GM19468 (cell line): ENCODE results near the gene SULT6B1.

Experiments used
- ATAC-seq: cut with Tn5 transposase; IDR thresholded peaks from one replicate; pipeline ENCODE4 v1.9.1; 2021; ENCODE audit warnings: mild to moderate bottlenecking, moderate library complexity, moderate number of reproducible peaks; ENCODE audit not compliant: unreplicated experiment; ENCODE audit errors: extremely low read depth

The SULT6B1 gene

DNA sequence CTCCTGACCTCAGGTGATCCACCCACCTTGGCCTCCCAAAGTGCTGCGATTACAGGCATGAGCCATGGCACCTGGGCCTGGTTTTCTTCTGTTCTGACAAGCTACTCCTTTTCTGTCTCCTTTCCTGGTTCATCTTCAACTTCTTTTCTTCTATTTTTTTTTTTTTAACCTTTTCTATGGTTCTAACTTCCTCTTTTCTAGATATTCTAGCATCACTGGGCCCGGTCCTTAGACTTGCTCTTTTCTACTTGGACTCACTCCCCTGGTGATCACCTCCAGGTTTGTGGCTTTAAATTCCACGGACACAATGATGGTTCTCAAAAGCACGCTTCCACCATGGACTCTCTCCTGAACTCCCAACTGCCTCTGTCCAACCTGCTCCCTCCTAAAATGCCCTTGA is 33.7 kb downstream of the SULT6B1 start:
- no peak for ATAC-seq

DNA sequence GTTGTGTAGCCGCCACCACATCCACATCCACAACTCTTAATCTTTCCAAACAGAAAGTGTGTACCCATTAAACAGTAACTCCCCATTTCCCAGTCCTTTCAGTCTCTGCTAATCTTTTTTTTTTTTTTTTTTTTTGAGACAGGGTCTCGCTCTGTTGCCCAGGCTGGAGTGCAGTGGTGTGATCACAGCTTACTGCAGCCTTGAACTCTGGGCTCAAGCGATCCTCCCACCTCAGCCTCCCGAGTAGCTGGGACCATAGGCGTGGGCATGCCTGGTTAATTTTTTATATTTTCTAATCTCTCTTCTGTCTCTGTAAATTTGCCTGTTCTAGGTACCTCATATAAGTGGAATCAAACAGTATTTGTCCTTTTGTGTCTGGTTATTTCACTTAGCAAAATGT is 35.2 kb downstream of the SULT6B1 start:
- no peak for ATAC-seq

DNA sequence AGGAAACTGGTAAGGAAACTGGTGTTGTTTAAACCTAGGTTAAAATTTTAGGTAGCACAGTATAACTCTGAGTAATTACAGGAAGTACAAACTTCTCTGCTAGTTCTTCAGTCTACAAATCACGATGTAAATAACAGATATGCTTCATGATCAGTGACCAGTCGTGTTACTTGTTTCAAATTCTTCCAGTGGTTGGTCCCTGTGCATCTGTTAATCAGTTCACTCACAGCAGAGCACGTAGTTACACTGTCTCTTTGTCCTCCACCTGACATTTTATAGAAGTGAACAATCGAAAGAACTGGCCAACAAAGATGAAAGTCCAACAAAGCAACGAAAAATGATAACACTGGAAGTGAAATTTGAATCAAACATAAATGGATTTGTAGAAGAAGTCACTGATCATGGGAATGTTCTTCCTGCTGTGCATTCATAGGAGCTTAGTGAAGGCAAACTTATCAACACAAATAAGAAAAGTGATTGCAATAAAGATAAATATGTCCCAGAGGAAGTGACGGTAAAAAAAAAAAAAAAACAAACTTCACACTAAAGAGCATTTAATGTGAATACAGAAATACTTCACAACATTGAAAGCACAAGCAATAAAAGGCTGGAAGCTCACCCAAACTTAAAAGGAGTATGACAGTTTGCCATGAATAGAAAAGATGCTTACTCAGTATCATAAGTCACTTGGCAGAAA is 38.7 kb downstream of the SULT6B1 start:
- ATAC-seq: no peak

DNA sequence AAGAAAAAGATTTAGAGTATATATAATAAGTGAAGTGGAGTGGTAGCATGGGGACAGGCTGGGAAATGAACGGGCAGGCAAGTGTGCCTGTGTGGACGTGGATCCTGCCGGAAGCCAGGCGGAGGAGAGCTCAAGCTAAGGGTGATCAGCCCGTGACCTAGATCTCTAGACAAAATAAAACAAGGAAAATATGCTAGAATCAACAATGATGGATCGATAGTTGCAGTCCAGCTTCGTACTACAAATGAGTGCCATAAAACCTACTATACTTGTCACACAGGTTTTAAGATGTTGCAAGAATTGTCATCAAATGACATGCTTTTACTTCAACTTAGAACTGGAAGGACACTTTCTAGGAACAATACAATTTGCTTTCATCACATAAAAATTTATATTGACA is 40.1 kb downstream of the SULT6B1 start:
- ATAC-seq: no peak

DNA sequence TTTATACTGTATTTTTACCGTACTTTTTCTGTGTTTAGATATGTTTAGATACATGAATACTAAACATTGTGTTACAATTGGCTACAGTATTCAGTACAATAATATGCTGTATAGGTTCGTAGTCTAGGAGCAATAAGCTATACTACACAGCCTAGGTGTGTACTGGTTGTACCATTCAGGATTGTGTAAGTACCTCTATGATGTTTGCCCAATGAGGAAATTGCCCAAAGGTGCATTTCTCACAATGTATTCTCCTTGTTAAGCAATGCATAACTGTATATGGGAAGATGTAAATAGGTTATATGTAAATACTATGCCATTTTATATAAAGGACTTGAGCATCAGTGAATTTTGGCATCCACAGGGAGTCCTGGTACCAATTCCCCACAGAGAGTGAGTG is 42.4 kb downstream of the SULT6B1 start:
- ATAC-seq: no peak

DNA sequence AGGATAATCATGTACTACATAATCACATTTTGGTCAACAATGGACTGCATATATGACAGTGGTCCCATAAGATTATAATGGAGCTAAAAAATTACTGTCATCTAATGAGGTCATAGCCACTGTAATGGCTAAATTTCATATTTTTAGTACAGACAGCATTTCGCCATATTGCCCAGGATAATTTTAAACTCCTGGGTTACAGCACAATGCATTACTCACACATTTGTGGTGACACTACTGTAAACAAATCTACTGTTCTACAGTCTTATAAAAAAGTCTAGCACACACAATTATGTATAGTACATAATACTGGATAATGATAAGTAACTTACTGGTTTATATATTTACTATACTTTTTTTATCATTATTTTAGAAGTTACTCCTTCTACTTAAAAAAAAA is 44.5 kb downstream of the SULT6B1 start:
- ATAC-seq: no peak

DNA sequence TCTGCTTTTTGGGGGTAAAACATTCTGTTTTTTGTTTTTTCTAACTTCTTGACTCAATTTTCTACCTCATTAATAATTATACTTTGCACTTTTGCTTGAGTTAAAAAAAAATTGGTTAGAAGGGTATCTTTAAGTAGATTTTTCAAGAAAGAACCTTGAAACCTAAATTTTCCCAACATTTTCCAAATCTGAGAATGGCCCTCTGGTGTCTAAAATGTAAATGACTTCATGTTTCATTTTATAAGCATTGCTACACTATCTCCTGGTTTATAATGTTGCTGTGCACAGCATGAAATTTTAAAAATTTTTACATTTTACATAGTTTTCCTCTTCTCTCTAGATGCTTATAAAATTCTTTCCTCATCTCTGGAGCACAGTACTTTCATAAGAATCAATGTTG is 45.9 kb downstream of the SULT6B1 start:
- no peak for ATAC-seq

DNA sequence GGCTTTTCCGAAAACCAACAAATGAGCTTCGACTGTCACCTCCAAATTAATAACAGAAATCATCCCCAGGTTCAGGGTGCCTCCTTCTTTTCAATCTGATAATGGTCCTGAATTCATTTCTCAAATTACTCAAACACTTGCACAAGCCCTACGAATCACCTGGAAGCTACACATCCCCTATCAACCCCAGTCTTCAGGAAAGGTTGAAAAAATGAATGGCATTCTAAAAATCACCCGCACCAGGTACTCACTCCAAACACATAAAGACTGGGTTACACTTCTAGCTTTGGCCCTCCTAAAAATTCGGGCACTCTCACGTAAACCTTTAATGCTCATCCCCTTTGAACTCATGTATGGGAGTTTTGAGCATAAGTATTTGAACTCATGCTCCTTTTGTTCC is 55.6 kb downstream of the SULT6B1 start:
- no peak for ATAC-seq

DNA sequence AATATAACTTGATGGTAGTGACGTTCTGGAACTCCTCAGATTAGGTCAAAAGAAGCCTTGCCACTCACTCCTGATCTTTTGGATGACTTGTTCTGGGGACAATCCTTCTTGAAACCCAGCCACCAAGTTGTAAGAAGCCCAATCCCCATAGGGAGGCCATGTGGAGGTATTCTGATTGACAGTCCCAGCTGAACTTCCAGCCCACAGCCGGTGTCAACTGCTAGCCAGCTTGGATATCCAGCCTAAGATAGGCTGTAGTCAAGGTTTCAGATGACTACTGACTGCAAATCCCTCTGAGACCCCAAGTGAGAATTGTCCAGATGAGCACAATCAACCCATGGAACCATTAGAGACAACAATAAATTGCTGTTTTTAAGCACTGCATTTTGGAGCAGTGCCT is 63.1 kb downstream of the SULT6B1 start:
- ATAC-seq: no peak

DNA sequence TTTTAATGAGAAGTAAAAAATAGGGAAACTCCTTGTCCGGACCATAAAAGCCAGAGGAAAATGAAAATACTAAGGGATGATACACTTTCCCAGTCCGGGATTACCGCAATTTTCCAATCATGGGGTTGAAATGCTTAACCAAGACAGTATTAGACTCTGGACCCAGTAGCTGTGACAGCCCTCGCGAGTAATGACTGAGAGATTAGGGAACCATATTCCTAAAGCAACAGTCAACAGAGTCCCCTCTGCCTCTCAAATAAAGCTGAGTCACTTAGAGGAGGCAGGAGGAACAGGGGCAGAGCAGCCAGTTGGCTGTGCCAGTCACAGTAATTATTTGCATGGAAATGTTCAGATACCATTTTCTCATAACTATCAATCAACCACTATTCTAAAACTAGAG is 69.3 kb downstream of the SULT6B1 start:
- no peak for ATAC-seq
